ENCODE measurements around the gene SNED1. TPM values are rescaled to one million over a fixed set of nuclear protein-coding genes. Genes with fewer than 3 reads are reported as not detected.

Gene SNED1
- total RNA-seq, 2 experiments from 2014 or later = 1.4 to 1.8 TPM

DNA sequence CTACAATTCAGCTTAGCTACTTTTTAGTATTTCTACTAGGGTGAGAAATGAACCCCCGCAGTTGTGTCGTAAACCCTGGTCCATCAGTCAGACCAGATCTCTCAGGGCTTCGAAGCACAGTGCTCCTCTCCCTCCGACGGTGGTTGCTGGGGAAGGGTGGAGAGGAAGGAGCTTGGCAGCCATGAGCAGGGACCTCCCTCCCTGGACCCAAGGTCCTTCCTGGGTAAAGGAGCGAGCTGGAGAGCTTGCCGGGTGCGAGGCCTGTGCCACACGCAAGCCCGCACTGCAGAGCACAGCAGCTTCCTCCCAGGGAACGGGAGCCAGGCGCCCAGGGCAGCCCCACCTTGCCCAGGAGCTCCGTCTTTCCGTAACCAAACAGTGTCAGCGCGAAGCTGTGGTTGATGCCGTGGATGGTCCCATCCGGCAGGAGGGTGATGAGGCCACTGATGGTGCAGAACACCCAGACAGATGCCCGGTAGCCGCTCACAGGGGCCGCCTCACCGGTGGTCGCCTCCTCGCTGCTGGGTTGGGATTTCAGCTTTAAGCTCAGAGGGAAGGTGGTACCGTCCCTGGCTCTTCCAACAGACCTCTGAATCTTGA, 138.3 kb downstream of the SNED1 start:
- DNase-seq = no peak
- H3K27ac Mint-ChIP-seq = no peak overlapping the region
- ChIA-PET POLR2A (interaction anchor here (1.4 to 2.3 kb wide), 3 partner anchors 10 to 34 kb away, joined by 4 to 8 read pairs (median 7); partner anchors contain the start of genes MTERF4, PASK and PPP1R7), CTCF (interaction anchor here (1.1 to 1.3 kb wide), 2 partner anchors 13 to 153 kb away, joined by 3 read pairs; no protein-coding TSS in a partner anchor)
- no peaks in the 10 kb centered on the region for H3K4me1 Mint-ChIP-seq (ENCODE audit: low read depth)
- intact Hi-C loops (cut with micrococcal nuclease) = no loop called here
- no peaks in the 10 kb centered on the region for H3K9me3 Mint-ChIP-seq
- ATAC-seq = no peak
- H3K36me3 Mint-ChIP-seq (ENCODE audit: low read depth) = peaks cover 20% of the 10 kb centered on the region
- H3K27me3 Mint-ChIP-seq = no peaks in the 10 kb centered on the region
- no peak overlapping the region for H3K4me3 Mint-ChIP-seq
- TF ChIP-seq, protein P1, sequence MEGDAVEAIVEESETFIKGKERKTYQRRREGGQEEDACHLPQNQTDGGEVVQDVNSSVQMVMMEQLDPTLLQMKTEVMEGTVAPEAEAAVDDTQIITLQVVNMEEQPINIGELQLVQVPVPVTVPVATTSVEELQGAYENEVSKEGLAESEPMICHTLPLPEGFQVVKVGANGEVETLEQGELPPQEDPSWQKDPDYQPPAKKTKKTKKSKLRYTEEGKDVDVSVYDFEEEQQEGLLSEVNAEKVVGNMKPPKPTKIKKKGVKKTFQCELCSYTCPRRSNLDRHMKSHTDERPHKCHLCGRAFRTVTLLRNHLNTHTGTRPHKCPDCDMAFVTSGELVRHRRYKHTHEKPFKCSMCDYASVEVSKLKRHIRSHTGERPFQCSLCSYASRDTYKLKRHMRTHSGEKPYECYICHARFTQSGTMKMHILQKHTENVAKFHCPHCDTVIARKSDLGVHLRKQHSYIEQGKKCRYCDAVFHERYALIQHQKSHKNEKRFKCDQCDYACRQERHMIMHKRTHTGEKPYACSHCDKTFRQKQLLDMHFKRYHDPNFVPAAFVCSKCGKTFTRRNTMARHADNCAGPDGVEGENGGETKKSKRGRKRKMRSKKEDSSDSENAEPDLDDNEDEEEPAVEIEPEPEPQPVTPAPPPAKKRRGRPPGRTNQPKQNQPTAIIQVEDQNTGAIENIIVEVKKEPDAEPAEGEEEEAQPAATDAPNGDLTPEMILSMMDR (IDR thresholded peaks at IDR 0.05) = no peak

DNA sequence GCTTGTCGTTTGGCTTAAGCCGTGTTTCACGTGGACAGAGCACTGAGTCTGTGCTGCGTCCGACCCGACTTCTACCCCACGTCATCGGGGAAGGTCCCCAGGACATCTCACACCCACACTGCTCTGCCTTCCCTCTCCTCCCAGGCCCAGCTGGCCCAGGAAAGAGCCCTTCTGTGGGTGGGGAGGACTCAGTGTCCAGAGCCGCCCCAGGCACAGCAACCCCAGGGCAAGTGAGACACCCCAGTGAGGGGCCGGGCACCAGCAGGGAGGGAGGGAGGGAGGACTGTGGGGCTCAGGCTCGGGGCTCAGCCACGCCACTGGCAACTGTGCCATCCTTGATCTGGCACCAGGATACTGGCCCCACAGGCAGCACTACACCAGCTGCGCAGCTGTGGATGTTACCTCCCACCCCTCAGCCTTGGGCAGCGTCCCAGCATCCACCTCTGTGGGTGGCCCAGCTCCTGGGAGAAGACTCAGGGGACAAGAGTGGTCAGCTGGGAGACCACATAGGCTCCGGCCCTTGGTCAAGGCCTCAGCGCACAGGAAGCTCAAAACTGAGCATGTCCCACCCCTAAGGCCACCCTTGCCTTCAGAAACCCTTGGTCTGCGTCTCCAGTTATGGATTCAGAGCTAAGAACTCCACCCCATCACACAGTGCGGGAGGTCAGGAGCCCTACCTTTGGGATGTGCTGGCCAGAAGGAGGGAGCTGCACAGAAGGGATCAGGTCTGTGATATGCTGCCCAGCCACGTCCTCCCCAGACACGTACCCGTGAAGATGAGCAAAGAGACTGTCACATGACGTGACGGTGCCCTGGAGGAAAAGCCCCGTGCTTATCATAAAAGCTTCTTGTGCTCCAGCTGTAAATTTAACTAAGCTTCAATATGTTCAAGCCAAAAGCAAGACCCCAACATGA, 139.1 kb downstream of the SNED1 start:
- DNase-seq = no peak
- ChIA-PET POLR2A (interaction anchor here (1.2 to 2.3 kb wide), 4 partner anchors 11 to 35 kb away, joined by 4 to 8 read pairs (median 6); partner anchors contain the start of genes MTERF4, PASK and PPP1R7), CTCF (interaction anchor here (1.0 to 1.3 kb wide), 4 partner anchors 12 to 154 kb away, joined by 3 read pairs; partner anchors contain the start of gene PASK)
- ATAC-seq = no peak
- no peaks in the 10 kb centered on the region for H3K9me3 Mint-ChIP-seq
- no peak overlapping the region for H3K4me3 Mint-ChIP-seq
- no peaks in the 10 kb centered on the region for H3K4me1 Mint-ChIP-seq (ENCODE audit: low read depth)
- H3K36me3 Mint-ChIP-seq (ENCODE audit: low read depth) = peaks cover 24% of the 10 kb centered on the region
- H3K27me3 Mint-ChIP-seq = no peaks in the 10 kb centered on the region
- TF ChIP-seq, protein P1 (IDR thresholded peaks at IDR 0.05) = no peak
- intact Hi-C loops (cut with micrococcal nuclease) = no loop called here
- H3K27ac Mint-ChIP-seq = no peak overlapping the region

DNA sequence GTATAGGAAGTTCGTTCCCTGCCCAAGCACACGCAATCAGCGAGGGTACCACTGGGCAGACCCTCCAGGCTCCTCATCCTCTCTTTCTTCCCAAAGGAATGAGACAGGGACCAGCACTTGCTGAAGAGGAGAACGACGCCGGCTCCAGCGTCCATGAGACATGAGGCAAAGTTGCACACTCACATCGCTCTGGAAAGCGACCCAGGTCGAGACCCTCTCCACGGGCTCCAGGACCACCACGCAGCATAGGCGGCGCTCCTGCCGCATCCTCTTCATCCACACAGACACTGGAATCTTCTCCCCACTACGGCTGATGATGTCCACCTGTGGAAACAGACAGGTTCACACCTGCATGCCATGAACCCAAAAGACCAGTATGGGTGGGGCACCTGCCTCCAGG, 140.1 kb downstream of the SNED1 start:
- Mint-ChIP-seq H3K27ac (no peak overlapping the region), H3K27me3 (no peaks in the 10 kb centered on the region), H3K4me3 (no peak overlapping the region), H3K9me3 (no peaks in the 10 kb centered on the region), H3K36me3 (ENCODE audit: low read depth) (peaks cover 17% of the 10 kb centered on the region), H3K4me1 (ENCODE audit: low read depth) (no peaks in the 10 kb centered on the region)
- TF ChIP-seq, protein P1 (IDR thresholded peaks at IDR 0.05) = no peak
- POLR2A ChIA-PET = interaction anchor here (1.2 to 2.3 kb wide), 2 partner anchors 11 to 36 kb away, joined by 4 to 7 read pairs; partner anchors contain the start of genes MTERF4, PASK and PPP1R7
- intact Hi-C loops (cut with micrococcal nuclease) = no loop called here
- no peak for DNase-seq
- ATAC-seq = no peak
- CTCF ChIA-PET = interaction anchor here (1.0 to 1.3 kb wide), 2 partner anchors 11 to 155 kb away, joined by 3 read pairs; partner anchors contain the start of gene PASK

DNA sequence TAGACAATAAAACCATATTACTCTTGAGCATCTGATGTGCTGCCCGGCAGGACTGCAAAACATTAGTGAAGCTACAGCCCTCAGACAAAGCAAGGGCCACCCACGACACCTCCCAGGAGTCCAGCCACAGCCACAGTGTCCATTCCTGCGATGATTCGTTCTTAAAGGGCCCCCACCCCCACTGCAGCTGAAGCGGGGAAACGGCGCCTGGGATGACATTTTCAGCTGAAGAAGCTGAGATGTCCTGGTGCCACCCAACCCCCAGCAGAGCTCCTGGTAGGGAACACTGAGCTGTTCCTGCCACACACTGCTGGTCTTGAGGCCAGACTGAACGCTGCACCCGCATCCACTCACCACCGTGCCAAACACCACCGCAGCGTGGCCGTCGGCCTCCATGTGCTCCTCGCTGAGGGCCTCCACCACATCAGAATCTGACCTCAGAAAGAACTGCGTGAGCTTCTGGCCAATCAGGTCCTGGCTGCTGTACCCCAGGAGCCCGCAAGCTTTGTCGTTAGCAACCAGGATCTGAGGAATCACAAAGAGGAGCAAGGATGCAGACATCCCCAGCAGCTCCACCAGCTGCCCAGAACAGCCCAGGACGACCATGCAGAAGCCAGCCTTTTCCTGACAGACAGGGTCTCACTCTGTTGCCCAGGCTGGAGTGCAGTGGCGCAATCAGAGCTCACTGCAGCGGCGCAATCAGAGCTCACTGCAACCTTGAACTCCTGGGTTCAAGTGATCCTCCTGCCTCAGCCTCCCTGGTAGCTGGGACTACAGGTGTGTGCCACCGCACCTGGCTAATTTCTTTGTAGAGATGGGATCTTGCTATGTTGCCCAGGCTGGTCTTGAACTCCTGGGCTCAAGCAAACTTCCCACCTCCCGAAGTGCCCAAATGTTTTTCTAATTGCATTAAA, 141.4 kb downstream of the SNED1 start:
- no peak overlapping the region for H3K4me3 Mint-ChIP-seq
- H3K27ac Mint-ChIP-seq = no peak overlapping the region
- H3K4me1 Mint-ChIP-seq (ENCODE audit: low read depth) = no peaks in the 10 kb centered on the region
- intact Hi-C loops (cut with micrococcal nuclease) = loop anchor here (10.0 kb wide), 1 partner anchor 55 kb away; no protein-coding TSS in a partner anchor
- no peak for DNase-seq
- CTCF ChIA-PET = no interaction called here
- TF ChIP-seq, protein P1 (IDR thresholded peaks at IDR 0.05) = no peak
- H3K36me3 Mint-ChIP-seq (ENCODE audit: low read depth) = peaks cover 17% of the 10 kb centered on the region
- H3K9me3 Mint-ChIP-seq = no peaks in the 10 kb centered on the region
- no peaks in the 10 kb centered on the region for H3K27me3 Mint-ChIP-seq
- ATAC-seq = no peak
- POLR2A ChIA-PET = no interaction called here

All from activated CD8-positive, alpha-beta T cell treated with anti-CD3 and anti-CD28 coated beads for 36 hours (primary cell).